Cardiac fibroblast (primary cell): ENCODE data around the gene KIAA1755.

Experiments
- DNase-seq, 2 donors: peaks; one replicate each; pipeline versions ENCODE4 v3.0.0 to v3.0.0-alpha.2; 2010; ENCODE audit warnings: low read depth in 2 of 2
- H3K4me3 ChIP-seq, 2 donors: replicated peaks in 1 of 2; 1 replicate in 1 of 2; 2 replicates in 1 of 2; pipeline ENCODE4 v1.5.1; 2011; ENCODE audit warnings: low read depth in 2 of 2, low read length in 2 of 2, mild to moderate bottlenecking in 2 of 2, moderate library complexity in 1 of 2
- TF ChIP-seq, protein P1 (sequence below): IDR thresholded peaks from one replicate; pipeline ENCODE4 v1.5.1; 2011; ENCODE audit warnings: low read depth, mild to moderate bottlenecking, low read length, inconsistent platforms

Gene KIAA1755

DNA sequence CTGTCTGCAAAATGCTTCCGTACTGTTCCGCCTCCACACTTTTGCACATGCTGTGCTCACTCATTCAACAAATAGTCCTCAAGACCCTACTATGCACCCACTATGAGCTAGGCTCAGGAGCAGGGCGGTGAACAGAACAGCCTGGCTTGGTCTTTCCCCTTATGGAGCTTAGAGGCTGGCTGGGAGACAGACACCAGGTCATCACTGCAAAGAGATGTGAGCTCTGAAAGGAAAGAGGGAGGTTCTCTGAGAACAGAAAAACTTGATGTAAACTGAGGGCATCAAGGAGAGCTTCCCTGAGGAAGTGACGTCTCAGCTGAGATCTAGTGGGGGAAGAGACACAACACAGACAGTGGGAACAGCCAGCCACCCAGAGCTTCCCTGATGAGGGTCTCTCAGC lies 64.5 kb downstream of the KIAA1755 start:
- DNase-seq = no peak
- TF ChIP-seq, protein P1, sequence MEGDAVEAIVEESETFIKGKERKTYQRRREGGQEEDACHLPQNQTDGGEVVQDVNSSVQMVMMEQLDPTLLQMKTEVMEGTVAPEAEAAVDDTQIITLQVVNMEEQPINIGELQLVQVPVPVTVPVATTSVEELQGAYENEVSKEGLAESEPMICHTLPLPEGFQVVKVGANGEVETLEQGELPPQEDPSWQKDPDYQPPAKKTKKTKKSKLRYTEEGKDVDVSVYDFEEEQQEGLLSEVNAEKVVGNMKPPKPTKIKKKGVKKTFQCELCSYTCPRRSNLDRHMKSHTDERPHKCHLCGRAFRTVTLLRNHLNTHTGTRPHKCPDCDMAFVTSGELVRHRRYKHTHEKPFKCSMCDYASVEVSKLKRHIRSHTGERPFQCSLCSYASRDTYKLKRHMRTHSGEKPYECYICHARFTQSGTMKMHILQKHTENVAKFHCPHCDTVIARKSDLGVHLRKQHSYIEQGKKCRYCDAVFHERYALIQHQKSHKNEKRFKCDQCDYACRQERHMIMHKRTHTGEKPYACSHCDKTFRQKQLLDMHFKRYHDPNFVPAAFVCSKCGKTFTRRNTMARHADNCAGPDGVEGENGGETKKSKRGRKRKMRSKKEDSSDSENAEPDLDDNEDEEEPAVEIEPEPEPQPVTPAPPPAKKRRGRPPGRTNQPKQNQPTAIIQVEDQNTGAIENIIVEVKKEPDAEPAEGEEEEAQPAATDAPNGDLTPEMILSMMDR = no peak
- H3K4me3 ChIP-seq = no peak overlapping the region

DNA sequence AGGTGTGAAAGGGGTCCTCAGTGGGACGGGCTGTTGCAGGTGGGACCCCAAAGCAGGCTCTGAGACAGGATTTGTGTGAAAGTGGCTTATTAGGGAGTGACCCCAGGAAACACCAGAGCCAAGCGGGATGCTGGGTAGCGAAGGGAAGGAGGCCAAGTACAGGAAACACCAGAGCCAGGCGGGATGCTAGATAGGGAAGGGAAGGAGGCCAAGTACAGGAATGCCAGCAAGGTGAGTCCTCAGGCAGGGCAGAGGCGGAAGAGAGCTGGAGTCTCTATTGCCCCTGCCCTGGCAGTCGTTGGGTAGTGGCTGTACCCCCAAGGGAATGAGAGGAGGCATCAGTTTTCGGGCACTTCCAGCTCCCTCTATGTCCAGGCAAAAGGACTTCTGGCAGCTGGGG lies 65.0 kb downstream of the KIAA1755 start:
- TF ChIP-seq, protein P1 = no peak

GRCh38 chr20:38194971-38195504 lies 65.5 kb downstream of the KIAA1755 start:
- no peak for DNase-seq
- TF ChIP-seq, protein P1 = no peak

More for the DNA sequence above, 65.0 kb downstream of the KIAA1755 start:
- no peak overlapping the region for H3K4me3 ChIP-seq
- no peak for DNase-seq

DNA sequence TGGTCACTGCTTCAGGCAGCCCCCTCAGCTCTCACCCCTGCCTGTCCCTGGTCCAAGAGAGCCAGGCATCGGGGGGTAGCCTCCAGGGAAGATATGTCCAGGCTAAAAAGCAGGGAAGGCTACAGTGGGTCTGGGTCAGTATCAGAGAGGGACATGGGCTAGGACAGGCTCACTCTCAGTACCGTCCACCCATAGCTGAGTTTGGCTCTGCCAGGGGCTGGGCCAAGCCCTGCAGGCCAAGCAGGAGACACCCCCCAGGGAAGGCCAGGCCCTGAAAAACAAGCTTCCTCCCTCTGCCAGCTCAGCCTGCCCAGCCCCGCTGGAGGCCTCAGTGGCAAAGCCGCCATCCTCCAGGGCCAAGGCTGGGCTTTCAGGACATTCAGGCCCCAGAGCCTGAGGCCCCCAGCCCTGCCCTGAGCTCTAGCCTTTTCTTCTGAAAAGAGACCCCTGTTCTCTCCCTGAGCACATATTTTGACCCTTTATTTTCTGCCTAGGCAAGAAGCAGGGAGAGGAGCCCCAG lies 66.9 kb downstream of the KIAA1755 start:
- DNase-seq = no peak
- H3K4me3 ChIP-seq = no peak overlapping the region
- TF ChIP-seq, protein P1 = no peak

More at GRCh38 chr20:38194971-38195504, 65.5 kb downstream of the KIAA1755 start:
- H3K4me3 ChIP-seq = no peak overlapping the region

- TF ChIP-seq, protein P1 = no peak
- no peak for DNase-seq
These were observed 68.1 kb downstream of the KIAA1755 start for GRCh38 chr20:38192323-38192885.

DNA sequence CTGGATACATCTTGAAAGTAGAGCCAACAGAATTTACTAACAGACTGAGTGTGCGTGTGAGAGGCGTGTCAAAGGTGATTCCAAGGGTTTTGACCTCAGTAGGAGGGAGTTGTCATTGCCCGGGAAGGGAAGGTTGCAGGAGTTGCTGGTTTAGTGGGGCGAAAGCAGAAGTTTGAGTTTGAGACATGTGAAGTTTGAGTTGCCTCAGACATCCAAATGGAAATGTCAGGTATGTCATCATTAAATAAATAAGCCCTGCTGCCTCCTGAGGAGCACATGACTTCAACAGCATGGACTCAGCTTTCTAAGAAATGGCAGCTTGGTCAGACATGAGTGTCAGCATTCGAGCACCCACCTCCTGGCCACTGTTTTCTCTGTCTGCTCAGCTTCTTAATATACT lies 68.9 kb downstream of the KIAA1755 start:
- DNase-seq = no peak
- H3K4me3 ChIP-seq = no peak overlapping the region
- TF ChIP-seq, protein P1 = no peak

More at GRCh38 chr20:38192323-38192885, 68.1 kb downstream of the KIAA1755 start:
- H3K4me3 ChIP-seq = no peak overlapping the region
